Brain microvascular endothelial cell (primary cell): ENCODE results near the gene VAV1.

Experiments used
- DNase-seq: peaks from one replicate; pipeline ENCODE4 v3.0.0-alpha.2; 2020
- H3K27ac ChIP-seq: fragments of 250-450 bp; sonication (Bioruptor Pico); 2 replicates; pipeline ENCODE4 v1.5.1; 2020; ENCODE audit warnings: mild to moderate bottlenecking, moderate library complexity
- H3K27me3 ChIP-seq: fragments of 250-450 bp; sonication (Bioruptor Pico); replicated peaks from 2 replicates; pipeline ENCODE4 v1.5.1; 2020; ENCODE audit warnings: mild to moderate bottlenecking
- H3K36me3 ChIP-seq: fragments of 250-450 bp; sonication (Bioruptor Pico); replicated peaks from 2 replicates; pipeline ENCODE4 v1.5.1; 2020; ENCODE audit warnings: mild to moderate bottlenecking
- H3K4me3 ChIP-seq: 2 replicates; pipeline ENCODE4 v1.5.1; 2011; ENCODE audit warnings: low read depth, mild to moderate bottlenecking, control low read depth, low read length, moderate library complexity
- in situ Hi-C: cut with HindIII; loops from 2 replicates; pipeline ENCODE4 v1.10.0; 2017; ENCODE audit warnings: low sequenced_read_pairs, low pct_ligation_motif_present
- TF ChIP-seq, protein P1 (sequence below): IDR thresholded peaks from 2 replicates; pipeline ENCODE4 v1.5.1; 2011; ENCODE audit warnings: low read depth, mild to moderate bottlenecking, moderate library complexity, low read length, control low read depth, inconsistent platforms; ENCODE audit errors: missing control alignments

Gene VAV1

DNA sequence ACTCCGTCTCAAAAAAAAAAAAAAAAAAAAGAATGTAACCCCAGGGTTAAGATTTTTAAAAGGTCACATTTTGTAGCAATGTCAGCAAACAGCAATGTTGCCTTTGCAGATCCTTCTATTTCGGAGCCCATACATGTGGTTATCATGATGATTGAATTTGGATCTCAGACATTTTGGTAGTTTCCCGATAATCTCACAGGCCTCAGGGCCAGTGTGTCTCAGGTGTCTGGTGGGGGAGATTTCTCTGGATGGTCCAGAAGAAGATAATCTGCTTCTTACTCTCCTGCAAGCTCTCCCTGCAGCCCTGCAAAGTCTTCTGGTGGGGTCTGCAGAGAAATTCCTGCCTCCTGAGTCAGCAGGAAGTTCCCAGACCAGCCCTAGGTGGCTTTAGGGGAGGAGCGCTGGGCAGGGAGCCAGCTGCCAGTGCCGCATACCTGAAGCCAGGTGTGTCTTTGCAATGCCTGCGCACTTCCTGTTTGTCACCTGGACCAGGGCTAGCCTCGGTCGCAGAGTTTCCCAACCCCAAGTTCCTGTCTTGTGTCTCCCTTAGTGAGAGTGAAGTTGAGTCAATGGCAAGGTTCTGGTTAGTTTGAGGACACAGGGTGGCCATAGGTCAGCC, 6.7 kb upstream of the VAV1 start:
- Histone ChIP-seq H3K27ac (no peak overlapping the region), H3K4me3 (no peak overlapping the region), H3K27me3 (no peaks in the 10 kb centered on the region), H3K36me3 (no peaks in the 10 kb centered on the region)
- TF ChIP-seq, protein P1, sequence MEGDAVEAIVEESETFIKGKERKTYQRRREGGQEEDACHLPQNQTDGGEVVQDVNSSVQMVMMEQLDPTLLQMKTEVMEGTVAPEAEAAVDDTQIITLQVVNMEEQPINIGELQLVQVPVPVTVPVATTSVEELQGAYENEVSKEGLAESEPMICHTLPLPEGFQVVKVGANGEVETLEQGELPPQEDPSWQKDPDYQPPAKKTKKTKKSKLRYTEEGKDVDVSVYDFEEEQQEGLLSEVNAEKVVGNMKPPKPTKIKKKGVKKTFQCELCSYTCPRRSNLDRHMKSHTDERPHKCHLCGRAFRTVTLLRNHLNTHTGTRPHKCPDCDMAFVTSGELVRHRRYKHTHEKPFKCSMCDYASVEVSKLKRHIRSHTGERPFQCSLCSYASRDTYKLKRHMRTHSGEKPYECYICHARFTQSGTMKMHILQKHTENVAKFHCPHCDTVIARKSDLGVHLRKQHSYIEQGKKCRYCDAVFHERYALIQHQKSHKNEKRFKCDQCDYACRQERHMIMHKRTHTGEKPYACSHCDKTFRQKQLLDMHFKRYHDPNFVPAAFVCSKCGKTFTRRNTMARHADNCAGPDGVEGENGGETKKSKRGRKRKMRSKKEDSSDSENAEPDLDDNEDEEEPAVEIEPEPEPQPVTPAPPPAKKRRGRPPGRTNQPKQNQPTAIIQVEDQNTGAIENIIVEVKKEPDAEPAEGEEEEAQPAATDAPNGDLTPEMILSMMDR = no peak
- DNase-seq = no peak
- in situ Hi-C loops = no loop called here

DNA sequence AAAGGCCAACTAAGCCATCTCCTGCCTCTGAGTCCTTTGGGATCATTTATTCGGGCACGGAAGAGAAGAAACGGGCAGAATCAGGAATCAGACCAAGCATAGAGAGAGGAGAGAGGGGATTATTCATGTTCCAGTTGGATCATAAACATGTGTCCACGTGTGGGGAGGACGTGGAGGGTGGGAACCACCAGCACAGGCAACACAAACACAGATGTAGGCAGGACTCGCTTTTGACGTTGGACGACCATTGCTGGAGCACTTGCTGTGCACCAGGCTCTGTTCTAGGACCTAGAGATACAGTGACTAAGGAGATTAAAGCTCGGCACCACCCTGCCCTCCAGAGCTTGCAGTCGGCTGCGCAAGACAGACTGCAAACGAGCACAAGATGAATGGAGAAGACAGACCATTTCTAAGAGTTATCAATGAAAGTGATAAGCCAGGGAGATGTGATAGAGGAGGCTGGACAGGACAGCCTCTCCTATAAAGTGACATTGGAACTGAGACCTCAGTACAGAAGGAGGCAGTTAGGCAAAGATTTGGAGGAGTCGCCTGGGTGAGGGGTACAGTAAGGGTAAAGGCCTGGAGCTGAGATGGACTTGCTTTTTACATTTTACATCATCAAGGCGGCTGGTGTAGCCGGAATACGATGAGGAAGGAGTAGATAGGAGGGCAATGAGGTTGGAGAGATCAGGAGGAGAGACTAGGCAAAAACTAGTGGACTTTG, 6.0 kb upstream of the VAV1 start:
- TF ChIP-seq, protein P1 = no peak
- Histone ChIP-seq H3K27me3 (no peaks in the 10 kb centered on the region), H3K36me3 (no peaks in the 10 kb centered on the region), H3K27ac (no peak overlapping the region), H3K4me3 (no peak overlapping the region)
- in situ Hi-C loops = no loop called here
- no peak for DNase-seq

DNA sequence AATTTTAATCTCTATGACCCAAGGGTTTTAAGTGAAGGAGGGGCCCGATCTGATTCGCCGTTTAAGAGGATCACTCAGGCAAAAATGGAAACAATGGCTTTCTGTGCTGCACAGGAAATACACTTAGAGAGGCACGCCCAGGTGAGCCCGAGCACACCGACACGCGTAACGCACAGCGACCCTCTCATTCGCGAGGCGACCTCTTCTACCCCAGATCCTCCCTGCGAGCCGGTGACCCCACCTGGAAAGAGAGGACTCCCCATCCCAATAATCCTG, 5.5 kb upstream of the VAV1 start:
- Histone ChIP-seq H3K27me3 (no peaks in the 10 kb centered on the region), H3K36me3 (no peaks in the 10 kb centered on the region), H3K4me3 (no peak overlapping the region), H3K27ac (no peak overlapping the region)
- no peak for DNase-seq
- TF ChIP-seq, protein P1 = no peak
- in situ Hi-C loops = no loop called here

DNA sequence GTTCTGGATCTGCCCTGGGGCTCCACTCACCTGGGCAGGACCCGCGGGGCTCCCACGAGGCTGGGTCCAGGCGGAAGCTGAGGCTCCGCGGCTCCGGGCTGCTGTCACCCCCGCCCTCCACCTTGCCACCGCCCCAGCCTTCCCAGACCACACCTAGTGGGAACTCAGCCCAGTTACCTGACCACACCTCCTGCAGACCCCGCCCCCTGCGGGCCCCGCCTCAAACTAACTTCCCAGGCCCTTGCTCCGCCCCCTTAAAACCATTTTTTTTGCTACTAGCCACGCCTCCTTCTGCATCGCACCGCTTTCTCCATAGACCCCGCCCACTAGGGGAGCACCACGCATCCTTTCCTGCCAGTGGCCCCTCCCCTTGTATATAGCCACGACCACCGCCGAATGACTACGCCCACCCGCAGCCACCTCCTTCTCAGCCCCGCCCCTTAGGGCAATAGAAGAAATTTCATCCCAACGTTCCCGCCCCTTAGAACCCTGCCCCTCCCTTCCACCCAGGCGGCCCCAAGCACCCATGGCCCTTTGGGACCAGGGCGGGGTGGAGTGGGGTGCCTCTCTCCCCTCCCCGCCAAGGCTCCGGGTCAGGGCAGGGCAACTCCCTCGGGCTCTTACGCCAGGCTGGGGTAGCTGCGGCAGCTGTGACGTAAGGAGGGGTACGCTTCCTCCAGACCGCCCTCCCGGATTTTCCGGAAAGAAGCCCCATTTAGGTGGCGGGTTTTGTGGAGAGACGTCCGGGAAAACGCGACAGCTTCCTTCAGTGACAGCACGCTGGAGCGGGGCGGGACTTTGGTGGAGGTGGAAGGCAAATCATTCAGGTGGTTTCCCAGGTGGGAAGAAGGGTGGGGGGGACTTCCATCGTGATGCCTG, 4.9 kb upstream of the VAV1 start, which contains the start of gene SH2D3A:
TSS of gene SH2D3A (minus strand) at position 79 of the 879 bp plus-strand sequence. CDS start 3,687 bp downstream, outside the sequence.
- DNase-seq = peak; percentile 28
- TF ChIP-seq, protein P1 = no peak
- H3K36me3 ChIP-seq = no peaks in the 10 kb centered on the region
- no peak within 1 kb of the TSS for H3K27ac ChIP-seq
- H3K4me3 ChIP-seq = no peak within 1 kb of the TSS
- no peaks in the 10 kb centered on the region for H3K27me3 ChIP-seq
- in situ Hi-C loops = no loop called here

DNA sequence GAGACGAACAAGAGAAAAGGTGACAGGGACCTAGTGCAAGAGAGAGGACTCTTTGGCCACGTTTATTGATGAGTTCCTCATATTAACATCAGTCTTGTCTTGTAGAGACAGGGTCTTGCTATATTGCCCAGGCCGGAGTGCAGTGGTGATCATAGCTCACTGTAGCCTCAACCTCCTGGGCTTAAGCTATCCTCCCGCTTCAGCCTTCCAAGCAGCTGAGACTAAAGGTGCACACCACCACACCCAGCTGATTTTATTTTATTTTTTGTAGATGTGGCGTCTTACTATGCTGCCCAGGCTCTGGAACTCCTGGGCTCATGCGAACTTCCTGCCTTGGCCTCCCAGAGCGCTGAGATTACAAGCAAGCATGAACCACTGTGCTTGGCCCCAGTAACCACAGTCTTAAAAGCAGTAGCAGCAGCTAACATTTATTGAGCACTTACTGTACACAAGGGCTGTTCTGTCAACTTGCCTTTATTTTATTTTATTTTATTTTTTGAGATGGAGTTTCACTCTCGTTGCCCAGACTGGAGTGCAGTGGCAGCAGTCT, 4.2 kb upstream of the VAV1 start:
- Histone ChIP-seq H3K27me3 (no peaks in the 10 kb centered on the region), H3K4me3 (no peak overlapping the region), H3K36me3 (no peaks in the 10 kb centered on the region), H3K27ac (no peak overlapping the region)
- TF ChIP-seq, protein P1 = no peak
- in situ Hi-C loops = no loop called here
- DNase-seq = no peak
